NCI-H226 (cell line): ENCODE results near the gene DOK7.
A peak's percentile ranks its signal among the peaks of the same experiment; 100 is the strongest.
"Not testable (repeated sequence)": the region's sequence is repeated elsewhere in the genome, so short reads cannot be mapped to it uniquely, and the experiment has no call there.

ENCODE experiments used
- DNase-seq: peaks from one replicate; pipeline ENCODE4 v3.0.0-alpha.2; 2015

The DOK7 gene

GRCh38 chr4:3524349-3524748 is 61.2 kb downstream of the DOK7 start:
- no peak for DNase-seq

DNA sequence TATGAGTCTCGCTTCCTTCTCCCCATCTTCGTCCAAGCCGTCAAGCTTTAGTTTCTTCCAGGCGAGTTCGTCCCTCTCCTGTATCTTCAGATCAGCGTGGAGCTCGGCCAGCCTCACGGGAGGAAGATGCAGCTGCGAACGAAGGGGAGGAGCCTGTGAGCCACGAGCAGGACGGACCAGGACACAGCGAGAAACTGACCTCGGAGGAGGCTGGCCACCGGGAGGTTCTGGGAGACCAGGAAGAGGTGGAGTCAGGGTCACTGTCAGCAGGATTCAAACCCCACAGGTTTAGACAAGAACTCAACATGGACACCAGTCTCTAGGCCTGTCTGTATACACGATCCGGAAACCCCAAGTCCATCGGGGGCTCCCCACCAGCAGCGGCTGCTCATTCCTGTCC is 61.8 kb downstream of the DOK7 start:
- DNase-seq: no peak

GRCh38 chr4:3525532-3526430 is 62.7 kb downstream of the DOK7 start:
- no peak for DNase-seq

DNA sequence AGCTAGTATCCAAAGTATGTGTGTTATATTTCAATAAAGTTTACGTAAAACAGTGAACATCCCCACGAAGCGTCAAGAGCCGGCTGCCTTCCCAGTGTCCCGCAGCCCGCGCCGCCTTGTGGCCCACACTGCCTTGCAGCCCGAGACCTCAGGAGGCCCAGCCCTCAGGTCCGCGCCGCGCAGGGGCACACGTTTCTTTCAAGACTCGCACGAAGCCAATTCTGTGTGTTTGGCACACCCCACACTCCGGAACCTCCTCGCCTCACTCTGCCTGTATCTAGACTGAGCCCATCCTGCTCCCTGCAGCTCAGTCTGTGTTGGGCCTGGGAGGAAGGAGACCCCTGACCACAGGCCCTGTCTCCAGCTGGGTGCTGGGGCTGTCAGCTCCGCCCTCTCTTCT is 63.4 kb downstream of the DOK7 start:
- DNase-seq: no peak

DNA sequence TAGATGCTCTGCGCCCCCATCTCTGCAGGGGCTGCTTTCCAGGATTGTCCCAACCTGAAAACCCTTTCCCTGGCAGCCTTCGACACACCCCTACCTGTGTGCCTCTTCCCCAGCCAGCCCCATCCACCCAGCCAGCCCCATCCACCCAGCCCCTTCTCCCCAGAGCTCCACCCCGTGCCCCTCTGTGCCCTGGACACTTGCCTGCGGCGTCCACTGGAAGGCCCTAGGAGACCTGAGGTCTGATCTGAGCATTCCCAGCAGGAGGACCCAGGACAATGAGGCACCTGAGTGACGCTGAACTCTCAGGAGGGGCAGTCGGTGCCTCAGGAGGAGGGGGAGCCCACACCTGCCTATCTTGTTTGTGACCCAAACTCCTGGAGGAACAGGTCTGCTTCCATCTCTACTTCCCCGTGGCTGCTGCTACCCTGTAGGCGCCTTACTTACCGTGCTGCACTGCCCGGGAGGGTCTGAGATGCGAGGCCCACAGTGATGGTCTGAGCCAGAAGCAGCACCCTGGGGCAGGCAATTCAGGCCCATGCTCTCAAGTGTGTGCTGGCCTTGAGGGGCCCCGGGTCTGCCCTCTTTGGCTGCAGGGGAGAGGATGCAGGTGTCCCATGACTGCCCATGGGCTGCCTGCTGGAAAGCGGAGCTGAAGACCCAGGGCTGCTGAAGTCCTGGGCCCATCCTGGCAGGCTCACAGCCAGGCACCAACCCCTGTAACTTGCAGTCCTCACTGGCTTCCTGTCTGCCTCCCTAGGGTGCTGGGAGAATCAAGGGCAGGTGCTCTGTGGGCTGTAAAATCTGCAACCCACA is 64.2 kb downstream of the DOK7 start:
- DNase-seq: no peak

- DNase-seq: no peak
These were observed 65.1 kb downstream of the DOK7 start for GRCh38 chr4:3527914-3528876.

DNA sequence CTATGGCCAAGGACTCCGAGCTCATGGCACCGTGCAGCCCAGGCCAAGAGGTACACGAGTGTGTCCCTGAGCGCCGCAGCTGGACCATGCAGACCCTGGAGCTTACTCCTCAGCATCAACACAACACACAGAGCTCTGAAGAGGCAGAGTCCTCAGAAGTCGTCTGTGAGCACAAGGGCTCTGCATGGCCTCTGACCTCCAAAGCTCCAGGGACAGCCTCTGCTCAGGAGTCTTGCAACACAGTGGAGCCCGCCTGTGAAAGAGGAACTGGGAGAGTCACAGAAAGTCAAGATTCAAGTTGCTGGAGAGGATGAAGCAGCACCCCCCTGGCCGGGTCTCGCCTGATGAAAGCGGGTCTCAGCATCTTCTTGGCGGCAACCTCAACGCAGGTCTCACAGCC is 66.3 kb downstream of the DOK7 start:
- DNase-seq: no peak

GRCh38 chr4:3530051-3530450 is 66.9 kb downstream of the DOK7 start:
- DNase-seq: no peak

DNA sequence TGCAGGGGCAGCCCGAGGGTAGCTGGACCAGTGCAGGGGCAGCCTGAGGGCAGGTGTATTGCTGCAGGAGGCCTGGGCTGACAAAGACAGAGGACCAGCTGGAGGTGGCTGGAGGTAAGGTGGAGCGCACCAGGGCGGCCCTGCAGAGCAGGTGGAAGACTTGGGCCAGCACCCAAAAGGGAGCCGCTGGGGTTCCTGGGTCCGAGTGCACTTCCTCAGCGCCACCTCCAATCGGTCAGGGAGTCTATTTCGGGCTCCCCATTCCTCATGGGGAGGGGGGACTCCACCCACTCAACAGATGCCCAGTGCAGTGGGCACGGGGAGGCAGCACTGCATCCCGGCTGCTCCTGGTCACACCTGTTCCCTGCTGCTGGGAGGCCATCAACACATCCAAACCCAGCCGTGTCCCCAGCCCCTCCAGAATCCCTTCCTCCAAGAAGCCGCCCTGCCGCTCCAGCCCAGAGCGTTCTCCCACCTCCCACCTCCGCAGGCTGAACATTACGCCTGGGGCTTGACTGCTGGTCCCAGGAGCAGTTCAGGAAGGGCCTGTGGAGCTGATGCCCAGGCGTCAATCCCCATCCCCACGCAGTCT is 67.7 kb downstream of the DOK7 start:
- no peak for DNase-seq

GRCh38 chr4:3531318-3531878 is 68.3 kb downstream of the DOK7 start:
- DNase-seq: no peak

DNA sequence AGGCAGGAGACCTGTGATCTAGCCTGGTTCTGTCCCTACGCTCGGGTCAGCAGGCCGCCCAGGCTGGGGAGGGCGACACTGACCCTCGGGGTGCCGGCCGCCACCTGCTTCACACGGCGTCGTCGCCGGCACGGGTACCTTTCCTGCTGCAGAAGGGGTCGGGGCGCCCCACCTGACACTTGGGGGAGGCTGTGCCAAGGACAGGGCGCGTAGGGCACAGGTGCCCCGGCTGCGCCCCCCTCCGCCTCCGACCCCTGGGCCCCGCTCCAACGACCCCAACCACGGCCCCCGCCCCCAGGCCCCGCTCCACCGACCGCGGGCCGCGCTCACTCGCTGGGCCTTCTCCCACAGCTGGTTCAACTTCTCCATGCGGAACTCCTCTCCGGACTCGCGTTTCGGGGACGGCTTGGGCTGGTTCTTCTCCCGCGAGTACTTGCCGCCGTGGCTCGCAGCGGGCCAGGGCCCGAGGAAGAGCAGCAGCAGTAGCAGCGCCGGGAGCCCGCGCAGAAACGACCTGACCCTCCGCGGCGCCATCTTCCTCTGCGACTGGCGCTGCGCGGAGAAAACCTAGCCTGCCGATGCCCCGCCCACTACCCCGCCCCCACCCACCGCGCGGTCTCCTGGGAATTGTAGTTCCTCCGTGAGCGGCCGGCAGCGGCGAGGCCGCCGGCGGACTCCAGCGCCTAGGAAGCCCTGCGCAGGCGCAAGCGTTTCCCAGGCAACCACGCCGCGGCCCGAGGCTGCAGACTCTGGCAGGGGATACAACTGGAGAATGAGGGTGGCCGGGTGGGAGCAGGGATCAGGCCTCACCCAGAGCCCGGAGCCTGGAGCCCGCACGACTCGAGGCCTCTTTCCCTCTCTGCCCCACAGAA is 69.0 kb downstream of the DOK7 start, which contains the start of gene LRPAP1:
LRPAP1 (minus strand) TSS at position 544 of the 872 bp plus-strand sequence; CDS start at position 534, 10 bp downstream.
- peak; percentile 72 for DNase-seq

DNA sequence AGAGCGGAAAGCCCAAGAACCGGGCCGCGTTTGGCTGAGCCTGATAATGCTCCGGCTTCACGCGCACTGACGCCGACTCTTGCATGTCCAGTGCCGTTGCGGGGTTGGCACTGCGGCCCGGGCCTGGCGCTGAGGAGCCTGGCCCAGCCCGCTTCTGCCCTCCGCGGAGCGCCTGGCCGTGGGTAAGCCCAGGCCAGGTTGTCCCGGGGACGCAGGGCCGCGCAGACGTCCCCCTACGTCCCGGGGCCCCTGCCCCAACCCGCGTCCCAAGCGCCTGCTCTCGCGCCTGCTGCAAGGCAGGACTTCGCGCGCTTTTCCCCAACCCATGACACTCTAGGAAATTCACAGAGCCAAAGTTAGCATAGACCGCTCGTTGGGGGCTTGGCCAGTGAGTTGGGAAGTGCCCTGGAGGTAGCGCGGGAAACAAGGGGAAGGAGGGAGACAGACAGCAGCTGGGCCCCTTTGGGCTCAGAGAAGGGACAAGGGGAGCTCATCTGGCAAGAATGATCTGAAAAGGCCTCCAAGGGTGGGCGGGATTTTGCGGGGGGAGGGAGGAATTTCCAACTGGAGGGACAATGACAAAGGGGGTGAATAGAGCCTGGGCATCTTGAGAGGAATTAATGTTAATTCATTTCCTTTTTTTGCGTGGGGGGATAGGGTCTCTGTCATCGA is 69.8 kb downstream of the DOK7 start:
- DNase-seq: no peak

DNA sequence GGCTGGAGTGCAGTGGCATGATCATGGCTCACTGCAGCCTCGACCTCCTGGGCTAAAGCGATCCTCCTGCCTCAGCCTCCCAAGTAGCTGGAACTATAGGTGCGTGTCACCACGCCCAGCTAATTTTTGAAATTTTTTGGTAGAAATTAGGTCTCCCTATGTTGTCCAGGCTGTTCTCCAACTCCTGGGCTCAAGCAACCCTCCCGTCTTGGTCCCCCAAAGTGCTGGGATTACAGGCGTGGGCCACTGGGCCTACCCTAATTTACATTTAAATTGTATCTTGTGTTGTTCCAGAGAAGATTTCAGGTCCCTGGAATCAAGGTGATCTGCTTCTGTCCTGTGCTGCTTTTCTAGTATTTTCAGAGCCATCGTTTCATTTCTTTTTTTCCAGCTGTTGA is 70.3 kb downstream of the DOK7 start:
- DNase-seq: no peak

DNA sequence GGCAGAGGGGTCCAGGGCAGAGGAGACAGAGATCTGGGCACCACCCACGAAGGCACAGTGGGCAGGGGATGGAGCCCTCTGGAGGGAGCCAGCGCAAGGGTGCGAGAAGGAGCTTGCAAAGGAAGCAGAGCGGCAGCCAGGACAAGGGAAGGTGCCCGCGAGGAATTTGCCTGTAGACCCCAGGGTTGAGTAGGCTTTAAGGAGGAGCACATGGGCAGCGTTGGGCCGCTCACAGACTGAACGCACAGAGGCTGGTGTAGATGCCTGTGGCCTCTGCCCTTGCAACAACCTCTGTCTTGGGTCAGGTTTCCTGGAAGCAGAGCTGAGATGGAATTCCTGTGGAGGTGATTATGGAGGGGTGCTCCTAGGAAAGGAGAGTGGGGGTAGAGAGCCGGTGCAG is 72.7 kb downstream of the DOK7 start:
- not testable (repeated sequence) for DNase-seq

GRCh38 chr4:3538906-3539305 is 75.8 kb downstream of the DOK7 start:
- not testable (repeated sequence) for DNase-seq

- not testable (repeated sequence) for DNase-seq
These were observed 80.3 kb downstream of the DOK7 start for GRCh38 chr4:3543415-3543814.
